ENCODE results near the gene LDB3. TPM values are rescaled to one million over a fixed set of nuclear protein-coding genes. Genes with fewer than 3 reads are reported as not detected.

The LDB3 gene
- total RNA-seq, 1 experiment from 2014 or later = not detected

DNA sequence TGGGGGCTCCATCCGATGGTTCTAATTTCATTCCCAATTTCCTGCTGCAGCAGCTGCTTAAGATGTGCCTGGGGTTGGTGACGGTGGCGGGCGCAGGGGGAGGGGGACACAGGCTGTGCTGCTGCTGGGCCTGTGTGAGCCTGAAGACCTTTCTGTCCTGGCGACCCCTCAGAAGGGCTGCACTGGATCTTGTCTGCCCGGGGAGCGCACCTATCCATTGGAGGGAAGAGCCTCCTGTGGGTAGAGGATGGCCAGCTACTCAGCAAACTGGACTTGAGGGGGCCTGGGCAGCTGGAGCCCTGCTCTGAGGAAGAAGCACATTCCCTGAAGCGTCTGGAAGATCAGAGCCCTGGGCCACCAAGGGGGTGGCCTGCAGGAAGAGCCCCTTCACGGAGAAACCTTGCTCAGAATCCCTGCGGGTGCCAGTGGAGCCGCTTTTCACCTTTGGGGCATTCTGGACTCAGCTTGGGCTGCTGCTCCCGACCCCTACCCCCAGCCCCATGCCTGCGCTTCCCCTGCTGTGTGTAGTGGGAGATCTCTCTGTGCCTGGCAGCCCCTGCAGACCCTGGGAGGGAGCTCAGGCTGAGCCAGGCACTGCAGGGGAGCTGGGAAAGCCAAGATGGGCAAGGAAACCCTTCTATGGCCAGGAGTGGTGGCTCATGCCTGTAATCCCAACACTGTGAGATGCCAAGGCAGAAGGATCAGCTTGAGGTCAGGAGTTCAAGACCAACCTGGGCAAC lies 17.8 kb downstream of the LDB3 start:
- no peak for DNase-seq (ENCODE audit: low read depth)

DNA sequence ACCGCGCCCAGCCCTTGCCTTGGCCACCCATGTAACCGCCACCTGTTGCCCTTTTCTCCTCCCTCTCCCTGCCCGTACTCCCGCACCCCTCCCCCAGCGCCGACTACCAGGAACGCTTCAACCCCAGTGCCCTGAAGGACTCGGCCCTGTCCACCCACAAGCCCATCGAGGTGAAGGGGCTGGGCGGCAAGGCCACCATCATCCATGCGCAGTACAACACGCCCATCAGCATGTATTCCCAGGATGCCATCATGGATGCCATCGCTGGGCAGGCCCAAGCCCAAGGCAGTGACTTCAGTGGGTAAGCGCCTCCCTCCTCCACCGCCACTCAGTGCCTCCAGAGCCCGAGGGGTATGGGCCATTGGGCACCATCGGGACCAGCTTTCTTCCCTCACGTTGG lies 18.7 kb downstream of the LDB3 start:
- no peak for DNase-seq (ENCODE audit: low read depth)

DNA sequence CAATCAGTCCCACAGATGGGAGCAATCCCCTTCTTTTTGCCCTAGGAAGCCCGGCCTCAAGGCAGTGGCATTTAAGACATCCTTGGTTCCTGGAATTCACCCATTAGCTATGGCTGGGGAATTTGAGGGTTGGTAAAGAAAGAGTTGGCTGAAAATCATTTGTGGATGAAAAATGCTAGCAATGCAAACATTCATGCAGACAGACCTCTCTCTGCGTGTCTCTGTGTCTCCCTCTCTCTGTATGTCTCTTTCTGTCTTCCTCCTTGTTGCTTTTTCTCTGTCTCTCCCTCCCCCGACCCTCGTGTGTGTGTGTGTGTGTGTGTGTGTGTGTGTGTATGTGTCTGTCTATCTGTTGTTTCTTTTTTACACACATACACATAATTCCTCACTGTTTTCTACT lies 19.4 kb downstream of the LDB3 start:
- DNase-seq (ENCODE audit: low read depth) = no peak

DNA sequence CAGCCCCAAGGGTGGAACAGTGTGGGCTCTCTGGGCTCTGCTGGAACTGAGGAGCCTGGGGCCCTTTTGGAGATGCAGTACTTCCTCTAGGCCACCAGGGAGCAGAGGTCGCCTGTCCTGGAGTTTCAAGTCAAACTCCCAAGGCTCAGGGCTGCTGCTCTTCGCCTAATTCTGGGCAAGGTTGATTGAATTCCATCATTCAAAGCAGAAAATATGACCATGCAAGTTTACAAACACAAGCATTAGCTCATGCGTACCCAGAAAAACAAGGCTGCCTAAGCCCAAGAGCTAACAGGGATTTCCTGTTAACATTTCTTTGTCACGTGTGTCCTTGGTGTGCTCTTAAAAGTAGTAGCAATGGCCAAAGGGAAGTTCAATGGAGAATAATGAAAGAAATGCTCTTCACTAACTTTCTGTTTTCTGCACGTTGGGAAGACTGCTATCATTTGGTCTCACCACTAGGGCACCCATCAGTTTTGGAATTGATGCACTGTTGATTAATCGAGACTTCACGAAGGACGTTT lies 20.1 kb downstream of the LDB3 start:
- DNase-seq (ENCODE audit: low read depth) = peak; percentile 61

DNA sequence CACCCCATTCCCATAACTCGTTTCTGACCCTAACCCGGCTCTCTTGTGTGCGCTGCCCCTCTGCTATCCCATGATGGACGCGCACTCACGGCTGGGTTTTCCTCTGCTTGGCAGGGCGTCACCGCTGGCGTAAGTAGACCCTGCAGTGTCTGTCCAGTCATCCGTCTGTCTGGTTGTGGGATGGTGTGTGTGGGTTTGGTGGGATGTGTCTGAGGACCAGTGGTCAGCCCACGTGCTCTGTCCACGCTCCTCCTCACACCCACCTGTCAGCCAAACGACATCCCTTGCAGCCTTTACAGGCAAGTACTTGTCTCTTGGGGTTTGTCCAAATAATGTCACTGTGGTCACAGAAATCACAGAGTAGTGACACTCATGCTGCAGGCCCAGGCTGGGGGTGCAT lies 20.8 kb downstream of the LDB3 start:
- no peak for DNase-seq (ENCODE audit: low read depth)

DNA sequence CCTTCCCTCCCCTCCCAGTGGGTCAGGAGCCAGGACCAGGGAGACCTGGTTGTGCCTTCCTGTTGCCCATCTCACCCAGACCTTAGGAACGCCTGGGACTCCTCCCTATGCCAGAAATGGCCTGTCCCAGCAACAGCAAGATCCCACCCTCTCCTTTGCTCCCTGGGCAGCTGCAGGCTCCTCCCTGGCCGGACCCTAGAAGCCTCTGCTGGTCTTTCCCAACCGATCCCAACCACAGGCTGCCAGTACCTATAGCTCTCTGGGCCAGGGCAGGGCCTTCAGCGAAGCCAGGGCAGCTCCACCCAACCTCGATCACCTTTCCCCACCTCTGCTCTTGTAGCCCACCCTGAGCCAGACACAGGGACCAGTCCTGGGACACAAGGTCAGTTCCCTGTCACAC lies 21.9 kb downstream of the LDB3 start:
- no peak for DNase-seq (ENCODE audit: low read depth)

DNA sequence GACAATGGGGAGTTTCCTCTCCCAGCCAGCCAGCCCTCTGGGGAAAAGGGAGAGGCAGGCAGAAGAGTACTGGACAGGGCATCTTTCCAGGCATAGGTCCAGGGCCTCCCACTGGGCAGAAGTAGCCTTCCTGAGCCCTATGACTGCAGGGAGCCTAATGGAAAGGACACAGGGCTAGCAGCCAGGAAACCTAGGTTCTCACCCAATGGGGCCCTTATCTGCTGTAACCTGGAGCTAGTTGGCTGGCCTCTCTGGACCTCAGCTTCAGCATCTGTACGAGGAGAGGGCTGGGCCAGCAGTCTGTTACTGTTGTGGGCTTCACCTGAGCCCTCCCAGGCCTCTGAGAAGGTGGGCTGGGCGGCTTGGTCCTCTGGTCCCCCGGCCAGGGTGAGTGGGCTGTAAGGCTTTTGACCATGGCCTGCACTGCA lies 22.4 kb downstream of the LDB3 start:
- no peak for DNase-seq (ENCODE audit: low read depth)

DNA sequence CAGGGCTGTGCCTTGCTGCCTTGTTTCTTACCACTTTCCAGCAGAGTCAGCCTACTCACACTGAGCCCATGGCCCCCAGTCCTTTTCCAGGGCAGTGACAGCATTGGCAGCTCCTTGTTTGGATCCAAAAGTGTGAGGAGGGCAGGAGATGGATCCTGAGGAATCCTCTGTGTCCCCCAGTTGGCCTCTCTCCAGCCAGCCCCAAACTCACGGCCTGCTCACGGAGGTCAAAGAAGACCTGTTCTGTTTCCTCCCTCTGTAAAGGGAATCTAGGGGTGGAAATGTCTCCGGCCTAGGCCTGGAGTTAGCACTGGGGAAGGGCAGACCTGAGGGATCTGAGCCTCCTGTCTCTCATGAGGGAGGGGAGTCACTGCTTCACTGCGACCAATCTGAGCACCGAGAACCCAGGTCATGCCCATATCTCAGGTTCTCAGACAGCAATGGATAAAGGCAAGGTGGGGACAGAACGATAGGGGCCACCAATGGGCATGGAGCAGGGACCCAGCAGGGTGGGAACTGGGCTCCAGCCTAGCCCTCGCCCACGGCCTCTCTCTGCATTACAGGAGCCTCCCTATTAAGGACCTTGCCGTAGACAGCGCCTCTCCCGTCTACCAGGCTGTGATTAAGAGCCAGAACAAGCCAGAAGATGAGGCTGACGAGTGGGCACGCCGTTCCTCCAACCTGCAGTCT lies 23.2 kb downstream of the LDB3 start:
- no peak for DNase-seq (ENCODE audit: low read depth)

DNA sequence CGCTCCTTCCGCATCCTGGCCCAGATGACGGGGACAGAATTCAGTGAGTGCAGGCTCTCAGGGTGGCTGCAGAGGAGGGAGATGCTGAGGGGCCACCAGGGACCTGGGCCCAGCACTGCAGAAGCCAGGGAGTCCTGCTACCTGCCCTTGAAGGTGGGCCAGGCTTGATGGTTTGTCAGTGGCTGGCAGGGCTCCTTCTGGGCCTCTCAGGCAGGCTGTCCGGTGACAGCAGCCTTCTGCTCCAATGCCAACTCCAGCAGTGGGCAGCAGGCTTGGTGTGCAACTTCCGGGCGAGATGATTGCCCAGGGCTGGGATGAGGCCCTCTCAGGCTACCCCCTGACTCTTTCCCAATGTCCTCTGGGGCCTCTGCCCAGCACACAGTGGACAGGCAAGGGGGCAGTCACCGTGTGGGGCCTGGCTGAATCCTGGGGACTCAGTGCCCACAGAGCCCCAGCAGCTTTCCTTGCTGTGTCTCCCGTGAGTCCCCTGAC lies 23.8 kb downstream of the LDB3 start:
- no peak for DNase-seq (ENCODE audit: low read depth)

DNA sequence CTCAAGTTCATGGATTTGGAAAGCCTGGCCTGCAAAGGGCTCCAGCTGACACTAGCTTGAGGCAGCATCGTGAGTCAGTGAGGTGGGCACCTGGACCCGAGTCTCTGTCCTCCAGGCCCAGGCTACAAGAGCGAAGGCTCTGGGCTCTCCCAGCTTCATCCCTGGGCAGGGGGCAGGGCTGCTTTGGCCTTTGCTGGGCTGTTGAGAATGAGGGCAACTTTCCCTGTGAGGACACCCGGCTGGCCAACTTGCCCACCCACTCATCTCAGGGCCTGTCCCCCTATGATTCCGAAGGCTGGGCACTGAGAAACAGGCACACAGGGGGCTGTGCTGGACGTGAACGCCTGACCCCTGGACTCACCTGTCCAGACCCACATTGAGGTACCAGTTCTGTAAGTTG lies 24.4 kb downstream of the LDB3 start:
- no peak for DNase-seq (ENCODE audit: low read depth)

DNA sequence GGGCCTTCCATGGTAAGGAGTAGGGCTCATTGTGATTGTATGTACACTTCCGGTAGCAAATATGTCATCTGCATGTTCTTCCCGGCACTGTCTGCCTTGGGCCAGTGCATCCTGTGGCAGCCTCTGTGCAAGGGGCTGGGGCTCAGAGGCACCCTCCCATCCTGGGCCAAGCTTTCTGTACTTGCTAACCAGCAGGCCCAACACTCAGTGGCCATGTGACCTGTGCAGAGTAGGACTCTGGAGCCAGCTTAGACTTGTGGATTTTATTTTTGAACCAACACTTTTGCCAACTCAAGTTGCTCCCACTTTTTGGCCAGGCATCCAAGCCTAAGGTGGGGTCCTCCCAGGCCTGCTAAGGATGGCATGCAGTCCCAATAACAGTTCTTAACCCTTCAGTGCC lies 25.0 kb downstream of the LDB3 start:
- no peak for DNase-seq (ENCODE audit: low read depth)

DNA sequence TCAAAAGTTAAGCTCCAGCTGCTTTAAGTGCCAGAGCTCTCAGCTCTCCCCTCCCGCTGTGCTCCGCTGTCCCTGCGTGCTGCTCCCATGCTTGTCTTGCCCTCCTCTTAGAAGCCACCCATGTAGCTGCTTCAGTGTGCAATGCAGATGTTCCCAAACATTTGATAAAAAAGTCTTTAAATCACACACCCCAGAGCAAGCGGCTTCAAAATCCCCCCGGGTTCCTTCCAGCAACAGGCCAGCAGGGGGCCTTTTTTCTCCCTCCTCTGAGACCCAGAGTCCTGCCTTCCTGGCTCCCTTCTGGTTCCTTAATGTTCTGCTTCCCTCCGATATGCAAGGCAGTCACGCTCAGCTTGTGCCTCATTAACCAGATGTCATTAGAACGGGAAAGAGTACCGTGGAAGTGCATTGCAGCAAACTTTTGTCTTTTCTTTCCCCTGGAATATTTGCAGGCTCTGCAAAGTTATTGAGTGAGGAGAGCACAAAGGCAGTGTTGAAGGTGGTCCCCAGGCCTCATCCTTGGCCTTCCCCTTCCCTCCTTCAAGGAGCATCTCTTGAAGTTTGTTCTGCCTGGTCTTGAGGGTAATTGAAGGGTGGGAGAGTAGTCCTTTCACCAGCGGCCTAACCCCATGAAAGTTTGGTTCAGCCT lies 25.5 kb downstream of the LDB3 start:
- peak; percentile 46 for DNase-seq (ENCODE audit: low read depth)

DNA sequence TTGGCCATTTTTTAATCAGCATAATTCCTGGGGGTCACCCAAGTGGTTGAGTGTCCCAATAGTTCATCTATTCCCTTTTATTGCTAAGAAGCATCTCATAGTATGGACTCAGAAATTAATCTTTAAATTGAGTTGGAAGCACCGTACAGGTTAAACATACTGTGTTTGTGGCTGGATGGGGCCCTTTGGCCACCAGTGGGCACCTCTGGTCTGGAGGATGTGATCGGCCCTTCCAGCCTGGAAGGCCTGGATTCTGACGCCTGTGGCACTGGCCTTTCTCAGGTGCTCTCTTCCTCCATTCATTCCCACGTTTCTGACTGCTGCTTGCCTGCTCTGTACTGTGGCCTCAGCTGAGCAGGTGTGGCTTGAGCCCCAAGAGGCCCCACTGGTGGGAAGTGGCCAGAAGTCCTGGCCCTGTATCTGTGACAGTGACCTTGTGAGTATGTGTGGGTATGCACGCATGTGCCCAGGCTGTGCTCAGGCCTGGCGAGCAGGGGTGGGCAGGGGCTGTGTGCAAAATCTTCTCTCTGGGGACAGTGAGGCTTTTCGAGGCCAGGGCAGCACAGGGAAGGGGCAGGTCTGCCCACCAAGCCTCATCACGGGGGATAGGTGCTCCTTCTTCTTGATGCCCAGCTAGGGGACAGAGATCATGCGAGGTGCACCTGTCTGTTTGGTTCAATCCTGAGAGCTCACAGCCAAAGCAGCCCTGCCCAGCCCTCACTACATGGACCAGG lies 30.1 kb downstream of the LDB3 start:
- no peak for DNase-seq (ENCODE audit: low read depth)

DNA sequence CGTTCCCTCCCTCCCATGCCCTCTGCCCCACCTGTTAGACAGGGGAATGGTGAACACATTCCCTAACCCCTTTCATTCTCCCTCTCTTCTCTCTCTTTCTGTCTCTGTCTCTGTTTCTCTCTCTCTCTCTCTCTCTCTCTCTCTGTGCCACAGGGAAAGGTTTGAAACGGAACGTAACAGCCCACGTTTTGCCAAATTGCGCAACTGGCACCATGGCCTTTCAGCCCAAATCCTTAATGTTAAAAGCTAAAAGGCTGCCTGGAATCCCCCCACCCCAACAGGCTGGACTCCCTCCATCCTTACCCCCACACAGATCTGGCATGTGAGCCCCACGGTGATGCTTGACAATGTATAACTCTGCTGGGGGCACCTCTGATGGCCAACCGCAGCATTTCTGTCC lies 30.8 kb downstream of the LDB3 start:
- DNase-seq (ENCODE audit: low read depth) = no peak

DNA sequence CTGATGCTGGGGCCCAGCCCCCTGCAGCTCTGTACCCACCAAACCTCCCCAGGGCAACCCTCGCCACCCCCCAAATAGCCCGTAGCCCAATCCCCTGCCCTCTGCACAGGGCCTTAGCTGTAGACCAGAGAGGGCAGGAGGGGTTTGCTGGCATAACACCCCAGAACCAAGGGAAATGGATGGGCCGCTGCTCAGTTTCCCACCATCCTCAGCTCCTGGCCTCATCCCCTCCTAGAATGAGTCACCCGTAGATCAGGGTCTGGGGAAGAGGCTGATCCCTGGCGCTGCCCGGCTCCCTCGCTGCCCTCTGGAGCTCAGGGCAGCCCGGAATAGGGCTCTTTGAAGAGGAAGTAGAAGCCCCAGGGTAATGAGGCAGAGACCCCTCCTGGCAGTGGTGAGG lies 31.2 kb downstream of the LDB3 start:
- DNase-seq (ENCODE audit: low read depth) = no peak

DNA sequence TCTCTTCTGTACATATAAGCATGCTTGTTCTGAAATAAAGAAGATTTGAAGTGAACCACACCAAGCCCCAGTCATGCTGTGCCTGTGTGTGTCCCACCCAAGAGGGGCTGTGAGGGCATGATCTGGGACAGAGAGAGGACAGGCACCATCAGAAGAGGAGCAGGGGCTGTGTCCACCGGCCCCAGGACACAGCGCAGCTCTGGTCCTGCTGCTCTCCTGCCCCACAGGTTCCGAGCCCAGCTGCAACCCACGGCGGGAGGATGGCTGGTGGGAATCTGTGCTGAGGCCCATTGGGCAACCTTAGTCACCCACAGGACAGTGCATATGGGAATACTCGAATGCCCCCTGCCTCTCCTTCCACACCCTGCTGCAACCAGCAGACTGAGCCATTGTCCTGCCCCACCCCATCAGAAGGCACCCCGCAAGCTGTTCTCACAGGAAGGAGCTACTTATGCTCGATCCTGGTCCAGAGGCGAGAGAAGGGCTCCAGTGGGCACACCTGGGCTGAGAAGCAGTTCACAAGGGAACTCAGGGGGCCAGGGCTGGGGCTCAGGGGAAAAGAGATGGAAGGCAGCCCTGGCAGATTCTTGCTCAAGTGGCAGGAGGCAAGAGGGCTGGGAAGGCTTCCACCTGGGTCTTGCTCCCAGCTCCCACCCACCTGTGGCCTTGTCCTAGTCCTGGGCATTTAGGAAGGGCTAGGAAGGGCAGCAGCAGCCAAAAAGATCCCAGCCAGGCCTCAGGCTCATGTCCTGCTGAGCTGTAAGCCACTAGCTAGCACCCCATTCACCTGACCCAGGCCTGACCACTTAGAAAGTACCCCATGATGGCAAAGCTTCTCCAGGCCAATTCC lies 31.9 kb downstream of the LDB3 start:
- DNase-seq (ENCODE audit: low read depth) = no peak

DNA sequence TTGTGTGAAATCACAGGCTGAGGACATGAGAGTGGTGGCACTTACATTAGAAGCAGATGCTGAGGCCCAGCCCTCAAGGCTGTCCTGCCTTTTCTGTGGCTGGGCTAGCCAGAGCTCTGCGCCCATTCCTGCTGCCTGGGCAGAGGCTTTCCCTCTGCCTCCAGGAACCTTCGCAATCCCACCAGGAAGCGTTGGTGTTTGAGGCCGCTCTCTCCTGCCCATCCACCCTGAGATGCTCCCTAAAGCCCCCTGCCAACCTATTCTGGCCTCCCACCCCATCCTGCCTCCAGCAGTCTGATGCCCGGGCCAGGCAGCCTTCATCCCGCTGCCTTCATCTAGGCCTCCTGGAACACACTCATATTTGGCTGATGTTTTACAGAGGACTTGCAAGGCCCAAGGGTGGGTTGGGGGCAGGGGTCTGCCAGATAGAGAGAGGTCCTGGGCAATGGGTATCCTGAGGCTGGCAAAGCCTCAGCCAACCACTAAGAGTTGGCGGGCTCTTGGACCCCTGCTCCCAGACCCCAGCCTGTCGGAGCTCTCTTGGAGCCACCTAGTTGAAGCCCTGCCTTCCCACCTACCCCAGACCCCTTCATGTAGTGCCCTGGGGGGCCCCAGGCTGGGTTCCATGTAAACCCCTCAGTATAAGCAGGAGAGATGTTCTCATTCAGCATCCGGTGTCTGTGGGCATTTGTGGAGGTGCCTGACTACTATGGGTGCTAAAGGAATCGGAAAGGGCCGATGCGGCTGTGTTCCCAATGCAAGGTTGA lies 32.7 kb downstream of the LDB3 start:
- DNase-seq (ENCODE audit: low read depth) = no peak

DNA sequence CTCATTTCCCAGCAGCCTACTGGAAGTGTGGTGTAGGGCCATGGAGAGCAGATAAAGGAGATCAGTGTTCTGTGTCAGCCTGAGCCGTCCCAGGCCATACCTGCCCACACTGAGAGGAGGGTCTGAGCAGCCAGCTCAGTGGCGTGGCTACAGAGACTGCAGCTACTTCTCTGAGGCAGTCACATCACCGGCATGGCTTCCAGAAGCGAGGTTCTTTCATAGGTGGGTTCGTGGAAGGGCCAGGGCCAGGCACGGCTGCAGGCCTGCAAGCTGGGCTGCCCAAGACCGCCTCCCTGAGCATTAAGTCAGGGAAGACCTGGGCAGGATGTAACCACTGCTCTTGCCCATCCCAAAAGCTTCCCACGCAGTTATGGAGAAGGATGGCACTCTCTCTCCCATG lies 34.9 kb downstream of the LDB3 start:
- no peak for DNase-seq (ENCODE audit: low read depth)

DNA sequence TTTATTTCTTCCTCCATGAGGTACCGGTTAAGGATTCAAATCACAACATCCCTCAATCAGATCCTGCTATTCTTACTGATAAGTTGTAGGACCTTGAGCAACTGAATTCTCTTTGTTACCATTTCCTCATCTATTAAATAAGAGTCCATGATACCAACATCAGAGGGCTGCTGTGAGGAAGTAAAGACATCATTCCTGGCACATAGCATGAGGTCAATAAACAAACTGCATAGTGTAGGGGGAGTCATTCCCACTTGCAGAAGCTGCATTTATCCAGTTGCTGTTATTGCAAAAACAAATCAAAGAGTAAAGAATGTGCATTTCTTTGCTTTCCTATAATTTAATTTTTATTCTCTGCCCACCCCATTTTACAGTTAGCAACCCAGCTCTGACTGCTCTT lies 36.8 kb downstream of the LDB3 start:
- no peak for DNase-seq (ENCODE audit: low read depth)

DNA sequence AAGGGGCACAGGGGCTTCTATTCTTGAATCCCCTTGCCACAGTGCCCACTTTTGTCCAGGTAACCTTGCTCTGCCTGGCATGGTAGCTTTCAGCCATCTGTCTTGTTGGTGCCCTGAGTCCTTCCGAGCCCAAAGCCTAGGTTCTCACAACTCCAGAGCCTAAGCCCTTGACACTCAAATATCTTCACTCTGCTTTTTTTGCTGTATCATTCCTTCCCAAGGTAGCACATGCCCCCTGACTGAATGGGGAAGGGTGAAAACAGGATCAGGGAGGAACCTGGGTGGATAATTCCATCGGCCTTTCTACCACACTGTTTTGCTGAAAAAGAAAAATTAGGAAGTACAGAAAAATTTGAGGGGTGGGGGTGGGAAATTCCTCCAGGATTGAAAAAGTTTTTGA lies 37.6 kb downstream of the LDB3 start:
- DNase-seq (ENCODE audit: low read depth) = no peak
